MM.1S (cell line): ENCODE measurements around the gene MET.

Experiments
- DNase-seq: peaks from one replicate; pipeline ENCODE4 v3.0.0-alpha.2; 2015
- H2AFZ ChIP-seq: fragments of 300-600 bp; sonication (generic); 2 replicates; pipeline ENCODE4 v1.6.0; 2016; ENCODE audit warnings: antibody characterized with exemption, low read length
- H3F3A ChIP-seq: fragments of 300-600 bp; sonication (generic); 2 replicates; pipeline ENCODE4 v1.6.1; 2016; ENCODE audit warnings: mild to moderate bottlenecking, antibody characterized with exemption, low read length, moderate library complexity, mixed read lengths; ENCODE audit not compliant: insufficient read depth
- H3K27ac ChIP-seq: fragments of 300-600 bp; sonication (generic); 2 replicates; pipeline ENCODE4 v1.5.1; 2016; ENCODE audit warnings: mild to moderate bottlenecking, low read length
- H3K27me3 ChIP-seq: fragments of 300-600 bp; sonication (generic); replicated peaks from 2 replicates; pipeline ENCODE4 v1.6.0; 2016; ENCODE audit warnings: low read length; ENCODE audit not compliant: insufficient read depth
- H3K36me3 ChIP-seq: fragments of 300-600 bp; sonication (generic); replicated peaks from 2 replicates; pipeline ENCODE4 v1.6.1; 2016; ENCODE audit warnings: mild to moderate bottlenecking, low read length, mixed read lengths; ENCODE audit not compliant: insufficient read depth
- H3K4me1 ChIP-seq: fragments of 300-600 bp; sonication (generic); 2 replicates; pipeline ENCODE4 v1.6.1; 2016; ENCODE audit warnings: low read length, mixed read lengths
- H3K4me2 ChIP-seq: fragments of 300-600 bp; sonication (generic); 2 replicates; pipeline ENCODE4 v1.6.0; 2016; ENCODE audit warnings: low read depth, low read length
- H3K4me3 ChIP-seq: fragments of 300-600 bp; sonication (generic); 2 replicates; pipeline ENCODE4 v1.5.1; 2016; ENCODE audit warnings: low read length, mixed read lengths
- H3K79me2 ChIP-seq: fragments of 300-600 bp; sonication (generic); 2 replicates; pipeline ENCODE4 v1.6.1; 2016; ENCODE audit warnings: mixed run types, low read length, mixed read lengths
- H3K9ac ChIP-seq: fragments of 300-600 bp; sonication (generic); 2 replicates; pipeline ENCODE4 v1.6.1; 2016; ENCODE audit warnings: low read length, mixed read lengths
- H3K9me2 ChIP-seq: fragments of 300-600 bp; sonication (generic); replicated peaks from 2 replicates; pipeline ENCODE4 v1.6.1; 2016; ENCODE audit warnings: mild to moderate bottlenecking, low read length, mixed read lengths; ENCODE audit not compliant: insufficient read depth
- H3K9me3 ChIP-seq: fragments of 300-600 bp; sonication (generic); replicated peaks from 2 replicates; pipeline ENCODE4 v1.6.1; 2016; ENCODE audit warnings: mild to moderate bottlenecking, low read length, mixed read lengths; ENCODE audit not compliant: insufficient read depth
- H4K20me1 ChIP-seq: fragments of 300-600 bp; sonication (generic); 2 replicates; pipeline ENCODE4 v1.6.1; 2016; ENCODE audit warnings: mild to moderate bottlenecking, low read length, moderate library complexity, mixed read lengths; ENCODE audit not compliant: insufficient read depth
- CTCF ChIP-seq: fragments of 300-600 bp; sonication (generic); IDR thresholded peaks from 2 replicates; pipeline ENCODE4 v1.5.1; 2016; ENCODE audit warnings: antibody characterized with exemption, low read length, mixed read lengths
- EZH2 ChIP-seq: fragments of 300-600 bp; sonication (generic); optimal IDR thresholded peaks from 2 replicates; pipeline ENCODE3; 2017; ENCODE audit warnings: low read depth, mild to moderate bottlenecking, antibody characterized with exemption, low read length, mixed read lengths
- EZH2phosphoT487 ChIP-seq: fragments of 300-600 bp; sonication (generic); IDR thresholded peaks from 2 replicates; pipeline ENCODE4 v1.6.1; 2018; ENCODE audit warnings: antibody characterized with exemption, low read length

The MET gene

GRCh38 chr7:116671111-116671510, 885 bp upstream of the MET start:
- DNase-seq: no peak
- Histone ChIP-seq H3K27ac (no peak overlapping the region), H3K4me3 (peak overlapping the region; percentile 68), H3K4me1 (peaks cover 6% of the 10 kb centered on the region), H3K36me3 (no peaks in the 10 kb centered on the region), H3K27me3 (no peaks in the 10 kb centered on the region), H3K9me2 (no peaks in the 10 kb centered on the region), H3K4me2 (peak overlapping the region; percentile 79), H3K9ac (peak overlapping the region; percentile 68; the same call in 1 of the 2 replicates), H3F3A (peaks cover 17% of the 10 kb centered on the region), H3K79me2 (no peaks in the 10 kb centered on the region), H4K20me1 (no peaks in the 10 kb centered on the region), H3K9me3 (no peaks in the 10 kb centered on the region), H2AFZ (peak overlapping the region; percentile 91)
- no peak for TF ChIP-seq CTCF
- no peak for TF ChIP-seq EZH2
- no peak for TF ChIP-seq EZH2phosphoT487

- peak overlapping the region; percentile 67 for H2AFZ ChIP-seq
- peak overlapping the region; percentile 58 for H3K4me3 ChIP-seq
- no peaks in the 10 kb centered on the region for H4K20me1 ChIP-seq
- peaks cover 6% of the 10 kb centered on the region for H3K4me1 ChIP-seq
- no peaks in the 10 kb centered on the region for H3K9me2 ChIP-seq
- no peaks in the 10 kb centered on the region for H3K27me3 ChIP-seq
- H3K79me2 ChIP-seq: no peaks in the 10 kb centered on the region
- peak overlapping the region; percentile 32; the same call in 1 of the 2 replicates for H3K9ac ChIP-seq
- no peaks in the 10 kb centered on the region for H3K36me3 ChIP-seq
- no peaks in the 10 kb centered on the region for H3K9me3 ChIP-seq
- peaks cover 17% of the 10 kb centered on the region for H3F3A ChIP-seq
- peak overlapping the region; percentile 64 for H3K4me2 ChIP-seq
- TF ChIP-seq CTCF (no peak), EZH2 (no peak), EZH2phosphoT487 (no peak)
- no peak overlapping the region for H3K27ac ChIP-seq
- DNase-seq: no peak
Measured at GRCh38 chr7:116672596-116673456, 830 bp downstream of the MET start.

- Histone ChIP-seq H4K20me1 (no peaks in the 10 kb centered on the region), H3K79me2 (no peaks in the 10 kb centered on the region), H2AFZ (no peak overlapping the region), H3K9me2 (no peaks in the 10 kb centered on the region), H3K27ac (no peak overlapping the region), H3K9me3 (no peaks in the 10 kb centered on the region), H3K4me3 (no peak overlapping the region), H3K36me3 (no peaks in the 10 kb centered on the region), H3F3A (peaks cover 17% of the 10 kb centered on the region), H3K4me2 (no peak overlapping the region), H3K4me1 (peaks cover 6% of the 10 kb centered on the region), H3K27me3 (no peaks in the 10 kb centered on the region), H3K9ac (no peak overlapping the region)
- TF ChIP-seq EZH2phosphoT487 (no peak), EZH2 (no peak), CTCF (no peak)
- no peak for DNase-seq
Measured at GRCh38 chr7:116673457-116673865, 1.5 kb downstream of the MET start.
